NCI-H510A (cell line): ENCODE measurements around the gene IFTAP.

ENCODE experiments used
- DNase-seq: peaks from one replicate; lab custom pipeline; 2025; lab: John Stamatoyannopoulos, UW

Gene IFTAP

DNA sequence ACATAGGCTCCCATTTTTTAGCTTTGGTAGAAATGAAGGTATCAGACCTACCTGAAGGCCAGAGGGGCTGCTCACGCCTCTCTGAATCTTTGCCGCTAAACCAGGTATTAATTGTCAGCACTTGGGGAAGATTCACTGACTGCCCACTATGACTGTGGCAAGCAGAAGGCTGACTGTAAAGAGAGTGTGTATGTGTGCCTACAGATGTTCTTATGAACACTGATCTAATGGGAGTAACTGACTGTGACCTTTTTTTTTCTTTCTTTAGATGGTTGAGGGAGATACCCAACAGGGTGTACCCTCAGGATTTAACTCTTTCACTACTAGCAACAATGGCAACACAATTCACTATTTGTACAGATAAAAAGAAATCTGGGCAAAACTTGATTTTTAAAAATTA is 3.7 kb downstream of the IFTAP start, which contains the start of gene RAG2:
TSS of gene RAG2 (minus strand) at position 186 of the 400 bp plus-strand sequence. CDS start 4,068 bp downstream, outside the sequence.
- DNase-seq: no peak

DNA sequence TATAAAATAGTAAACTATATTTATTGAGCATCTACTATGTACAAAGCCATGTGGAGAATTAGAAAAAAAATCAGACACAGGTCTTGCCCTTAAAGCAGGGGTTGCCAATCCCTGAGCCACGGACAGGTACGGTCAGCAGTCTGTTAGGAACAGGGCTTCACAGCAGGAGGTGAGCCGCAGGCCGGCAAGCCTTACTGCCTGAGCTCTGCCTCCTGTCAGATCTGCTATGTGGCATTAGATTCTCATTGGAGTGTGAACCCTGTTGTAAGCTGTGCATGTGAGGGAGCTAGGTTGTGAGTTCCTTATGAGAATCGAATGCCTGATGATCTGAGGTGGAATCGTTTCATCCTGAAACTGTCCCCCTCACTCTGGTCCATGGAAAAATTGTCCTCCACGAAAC is 5.9 kb downstream of the IFTAP start:
- no peak for DNase-seq

DNA sequence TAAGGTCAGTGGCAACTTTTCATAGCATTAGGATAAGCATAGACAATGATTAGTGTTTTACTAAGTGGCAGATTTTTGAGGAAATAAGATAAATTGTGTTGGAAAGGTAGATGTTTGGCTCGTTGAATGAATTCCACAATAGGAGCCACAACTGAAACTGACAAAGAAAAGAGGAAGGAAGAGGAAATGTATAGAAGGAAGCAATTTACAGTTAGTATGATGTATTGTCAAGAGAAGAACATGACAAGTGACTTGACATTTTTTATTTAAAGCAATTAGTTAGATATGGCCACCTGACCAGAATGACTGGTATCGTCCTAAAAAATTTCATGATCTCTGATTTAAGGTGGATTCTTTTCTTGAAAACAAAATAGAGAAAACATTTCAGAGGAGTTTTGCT is 6.9 kb downstream of the IFTAP start:
- DNase-seq: no peak

DNA sequence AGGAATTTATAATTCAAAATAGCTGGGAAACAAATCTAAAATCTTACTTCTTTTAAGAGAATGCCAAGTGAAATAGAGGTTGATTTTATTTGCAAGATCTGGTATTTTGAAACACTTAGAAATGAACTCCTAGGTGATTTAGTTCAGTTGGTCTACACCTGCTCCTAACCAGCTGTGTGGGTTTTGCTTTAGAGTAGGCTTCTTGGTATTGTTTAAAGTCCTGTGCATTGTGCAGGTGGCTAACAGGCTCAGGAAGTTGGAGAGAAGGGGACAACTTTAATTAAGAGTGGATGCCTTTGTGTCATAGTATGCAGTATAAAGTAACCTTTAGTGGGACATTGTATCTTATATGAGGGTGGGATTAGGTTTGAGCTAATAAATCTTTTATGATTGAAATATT is 7.8 kb downstream of the IFTAP start:
- DNase-seq: no peak

DNA sequence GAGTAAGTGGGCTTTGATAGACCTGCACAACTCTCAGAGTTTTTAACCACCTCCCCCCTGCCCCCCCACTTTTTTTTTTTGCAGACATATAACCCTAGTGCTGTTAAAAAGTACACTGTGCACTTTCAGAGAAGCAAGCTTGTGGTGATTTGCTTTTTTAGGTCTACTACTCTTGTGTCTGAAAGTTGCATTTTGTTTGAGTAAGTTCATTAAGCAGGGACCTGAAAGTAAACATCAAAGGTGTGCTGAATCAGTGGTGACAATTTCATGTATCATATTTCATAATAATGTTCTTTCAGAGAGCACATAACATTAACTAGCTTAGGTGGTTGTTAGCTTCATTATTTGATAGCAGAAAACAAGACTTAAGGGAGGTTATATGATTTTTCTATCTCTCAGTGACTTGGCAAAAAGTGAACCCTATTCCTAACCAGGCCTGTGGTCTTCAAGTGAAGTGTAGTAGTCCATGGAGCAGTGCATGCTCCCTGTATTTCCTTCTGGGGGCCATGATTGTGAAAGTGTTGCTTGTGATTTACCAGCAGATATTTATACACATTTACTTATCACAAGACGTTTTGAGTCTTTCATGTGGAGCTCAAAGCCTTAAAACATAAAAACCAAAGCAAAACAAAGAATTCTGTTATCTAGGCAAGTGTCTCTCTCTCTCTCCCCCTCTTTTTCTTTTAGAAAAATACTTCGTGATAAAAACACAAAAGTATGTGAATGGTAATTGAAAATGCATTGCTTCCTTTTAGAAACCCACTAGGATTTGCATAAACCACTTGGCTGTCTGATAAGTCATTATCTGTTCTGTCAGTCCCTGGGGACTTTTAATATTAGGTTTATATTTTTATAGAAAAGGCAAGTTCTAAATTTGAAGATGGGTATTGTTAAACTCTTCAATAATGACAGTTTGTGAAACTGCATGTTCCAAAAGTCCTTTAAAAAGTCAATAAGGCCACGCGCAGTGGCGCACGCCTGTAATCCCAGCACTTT is 11.2 kb downstream of the IFTAP start:
- DNase-seq: no peak

DNA sequence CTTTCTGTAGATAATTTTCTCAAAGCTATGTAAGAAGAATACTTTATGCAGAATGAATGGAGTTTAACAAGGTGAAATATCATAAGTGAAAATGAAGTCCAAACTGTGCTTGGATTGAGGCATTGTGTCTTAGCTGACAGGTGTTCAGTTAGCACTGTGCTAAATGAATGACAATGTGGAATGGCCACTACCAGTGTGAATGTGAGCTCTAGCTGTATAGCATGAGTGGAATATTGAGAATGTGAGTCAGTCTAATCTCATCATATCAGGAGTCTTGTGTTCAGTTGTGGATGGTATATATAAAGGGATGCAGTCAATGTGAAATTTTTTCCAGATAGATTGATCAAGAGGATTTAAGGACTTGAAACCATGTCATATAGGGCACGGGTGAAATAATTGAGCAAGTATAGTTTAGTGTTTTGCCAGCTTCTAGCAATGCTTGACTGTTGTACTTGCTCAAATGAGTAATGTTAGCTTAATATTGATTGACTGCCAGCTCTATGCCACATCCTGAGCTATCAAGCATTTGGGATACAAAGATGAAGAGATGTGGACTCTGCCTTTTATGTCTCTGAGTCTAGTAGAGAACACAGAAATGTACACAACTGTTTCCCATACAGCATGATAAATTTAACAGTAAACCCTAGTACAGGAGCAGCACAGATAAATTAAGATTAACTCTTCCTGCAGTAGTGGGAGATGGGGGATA is 14.3 kb downstream of the IFTAP start:
- no peak for DNase-seq

DNA sequence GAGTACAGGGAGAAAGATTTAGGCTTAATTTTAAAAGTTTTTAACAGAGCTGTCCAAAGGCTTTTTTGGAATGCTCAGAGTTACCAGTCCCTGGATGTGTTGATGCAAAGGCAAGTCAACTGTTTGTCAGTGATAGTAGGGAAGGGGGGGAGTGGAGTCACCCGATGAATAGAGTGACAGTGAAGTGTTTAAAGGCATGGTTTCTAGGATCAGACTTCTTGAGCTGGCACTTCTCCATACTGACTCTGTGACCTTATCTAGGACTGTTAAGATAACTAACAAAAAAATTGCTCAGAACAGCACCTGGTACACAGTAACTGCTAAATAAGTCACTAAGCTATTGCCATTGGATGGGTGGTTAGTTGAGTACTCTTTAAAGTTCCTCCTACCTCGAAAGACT is 15.1 kb downstream of the IFTAP start:
- DNase-seq: no peak

DNA sequence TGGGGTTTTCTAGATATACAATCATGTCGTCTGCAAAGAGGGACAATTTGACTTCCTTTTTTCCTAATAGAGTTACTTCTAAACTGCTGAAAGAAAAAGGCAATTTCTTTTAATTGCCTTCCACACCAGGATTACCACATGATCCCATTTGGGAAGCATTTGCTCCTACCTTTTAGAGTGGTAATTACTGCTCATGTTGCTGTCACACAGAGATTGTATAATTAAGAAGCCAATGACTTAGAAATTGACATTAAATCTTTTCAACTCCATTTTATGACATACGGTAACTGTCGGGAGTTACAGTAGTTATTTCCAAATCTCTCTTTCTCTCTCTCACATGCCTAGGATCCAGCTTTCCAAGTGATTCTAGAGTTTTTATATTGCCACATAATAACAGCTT is 21.5 kb downstream of the IFTAP start:
- DNase-seq: no peak

DNA sequence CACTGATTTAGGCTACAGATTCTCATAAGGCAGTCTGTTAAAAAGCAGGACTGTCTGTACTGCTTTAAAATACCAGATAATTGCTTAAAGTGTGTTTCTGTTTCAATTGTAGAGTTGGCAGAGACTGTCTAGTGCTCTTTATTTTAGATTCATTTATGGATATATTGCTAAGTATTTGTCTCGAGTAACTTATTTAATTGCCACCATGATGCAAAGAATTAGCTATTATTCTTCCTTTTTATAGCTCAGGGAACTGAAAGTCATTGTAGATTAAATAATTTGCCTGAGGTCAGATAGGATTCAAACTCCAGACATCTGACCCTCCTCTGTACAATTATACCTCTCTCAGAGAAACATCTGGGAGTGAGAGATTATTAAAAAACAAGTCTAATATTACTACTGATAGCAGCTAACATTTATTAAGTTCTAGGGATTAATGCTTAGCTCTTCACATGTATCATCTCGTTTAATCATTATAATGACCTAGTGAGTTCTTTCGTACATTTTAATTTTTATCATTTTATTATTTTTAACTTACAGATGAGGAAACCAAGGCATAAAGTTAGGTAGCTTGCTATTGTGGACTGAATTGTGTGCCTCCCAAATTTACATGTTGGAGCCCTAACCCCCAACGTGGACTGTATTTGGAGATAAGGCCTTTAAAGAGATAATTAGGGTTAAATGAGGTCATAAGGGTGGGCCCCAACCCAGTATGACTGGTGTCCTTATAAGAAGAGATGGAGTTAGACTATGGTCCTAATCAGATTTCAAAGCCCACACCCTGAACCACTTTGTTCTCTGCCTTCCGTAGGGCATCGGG is 23.5 kb downstream of the IFTAP start:
- DNase-seq: no peak

DNA sequence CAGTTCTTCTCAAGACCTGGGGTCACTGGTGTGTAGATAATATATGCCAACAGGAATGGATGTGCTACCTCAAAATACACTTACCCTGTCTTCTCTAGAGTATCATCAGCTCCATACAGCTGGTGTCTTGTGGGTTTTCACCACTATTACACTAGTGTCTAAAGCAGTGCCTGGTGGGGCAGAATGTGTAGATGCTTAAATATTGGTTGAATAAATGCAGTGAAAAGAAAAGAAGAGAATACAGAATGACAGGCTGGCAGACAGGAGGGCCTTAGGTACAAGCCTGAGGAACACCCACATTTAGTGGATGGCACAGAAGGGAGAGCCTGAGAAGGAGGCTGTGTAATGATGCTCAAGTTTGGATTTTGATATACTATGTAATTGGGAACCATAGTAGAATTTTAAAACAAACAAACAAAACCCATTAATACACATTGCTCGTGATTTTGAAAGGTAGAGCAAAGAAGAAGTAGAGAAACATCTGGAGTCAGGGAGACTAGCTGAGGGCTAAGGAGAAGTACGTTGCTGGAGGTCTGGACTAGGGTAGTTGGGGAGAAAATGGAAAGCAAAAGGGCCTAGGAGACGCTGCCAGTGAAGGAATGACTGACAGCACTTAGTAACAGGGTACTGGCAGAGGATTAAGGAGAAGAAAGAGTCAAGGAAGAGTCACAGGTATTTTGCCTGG is 24.2 kb downstream of the IFTAP start:
- no peak for DNase-seq

DNA sequence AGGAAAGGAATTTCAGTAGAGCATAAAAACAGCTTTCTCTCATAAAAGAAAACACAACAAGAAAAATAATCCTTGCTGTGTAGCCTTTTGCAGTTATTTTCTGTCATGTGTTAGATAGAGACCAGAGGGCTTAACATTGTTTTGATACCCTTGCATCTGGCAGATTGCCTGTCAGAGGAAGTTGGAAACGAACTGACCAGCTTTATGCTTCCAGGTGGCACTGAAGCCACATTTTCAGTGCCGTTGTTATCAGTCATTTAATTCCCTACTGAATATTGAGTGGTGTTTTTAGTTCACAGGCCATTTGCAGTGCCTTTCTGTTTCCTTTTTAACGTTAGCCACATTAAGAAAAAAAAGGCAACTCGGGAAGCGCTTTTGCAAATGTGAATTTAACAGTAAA is 25.2 kb downstream of the IFTAP start:
- no peak for DNase-seq

DNA sequence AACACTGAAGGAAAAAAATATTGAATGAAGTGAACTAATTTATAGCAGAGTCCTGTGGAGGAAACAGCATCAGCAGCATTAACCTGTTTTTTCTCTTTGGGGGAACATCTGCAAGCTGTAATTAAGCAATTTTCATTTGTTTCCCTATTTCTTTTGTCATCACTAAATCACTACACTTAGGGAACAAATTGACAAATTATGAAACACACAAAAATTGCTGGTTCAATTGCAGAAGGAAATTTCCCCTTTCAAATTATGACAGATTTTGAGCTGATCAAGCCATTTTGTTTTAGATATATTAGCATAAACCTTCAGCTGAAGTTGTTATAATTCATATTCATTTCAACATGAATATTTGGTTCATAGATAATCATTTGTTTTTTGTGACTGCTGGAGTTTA is 25.9 kb downstream of the IFTAP start:
- no peak for DNase-seq

DNA sequence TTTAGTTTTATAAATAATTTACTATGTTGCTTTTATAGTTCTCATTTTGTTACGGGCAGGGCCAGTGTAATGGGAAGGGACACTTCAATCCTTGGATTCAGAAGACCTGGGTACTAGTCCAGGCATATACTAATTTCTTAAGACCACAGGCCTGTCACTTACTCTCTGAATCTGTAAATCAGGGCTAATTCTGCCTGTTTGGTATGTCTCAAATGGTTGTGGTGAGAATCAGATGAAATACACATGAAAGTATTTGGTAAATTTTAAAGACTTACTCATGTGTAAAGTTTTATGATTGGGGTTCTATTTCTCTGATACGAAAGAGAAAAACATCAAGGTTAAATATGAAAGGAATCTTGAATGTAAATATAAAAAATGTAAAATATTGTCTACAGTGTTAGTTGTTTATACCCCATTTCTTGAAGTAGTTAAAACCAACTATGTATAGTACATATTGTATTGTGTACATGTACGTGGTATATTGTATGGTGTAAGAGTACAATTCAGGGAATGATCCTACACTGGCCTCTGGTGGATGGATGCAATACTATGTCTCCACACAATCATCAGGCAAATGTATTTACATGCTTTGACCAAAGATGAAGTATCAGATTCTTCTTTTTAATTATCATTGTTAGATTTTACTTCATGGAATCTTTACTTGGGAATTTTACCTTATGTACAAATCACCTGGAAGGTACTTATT is 28.3 kb downstream of the IFTAP start:
- DNase-seq: no peak

DNA sequence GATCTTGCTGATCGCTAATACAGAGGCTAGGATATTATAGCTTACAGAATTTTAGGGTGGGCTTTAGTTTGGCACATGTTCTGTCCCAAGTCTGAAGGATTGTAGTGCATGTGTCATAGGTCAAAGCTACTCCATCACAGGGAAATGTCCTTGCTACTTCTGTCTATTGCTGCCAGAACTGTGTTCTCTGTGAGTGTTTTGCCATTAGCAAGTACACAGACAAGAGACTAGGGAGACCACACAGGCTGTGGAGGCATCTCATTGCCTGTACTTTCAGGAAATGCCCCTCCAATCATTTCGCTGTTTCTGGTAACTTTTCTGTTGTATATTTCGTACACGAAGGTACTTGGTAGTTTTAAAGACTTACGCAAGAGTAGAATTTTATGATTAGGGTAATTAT is 29.2 kb downstream of the IFTAP start:
- no peak for DNase-seq

DNA sequence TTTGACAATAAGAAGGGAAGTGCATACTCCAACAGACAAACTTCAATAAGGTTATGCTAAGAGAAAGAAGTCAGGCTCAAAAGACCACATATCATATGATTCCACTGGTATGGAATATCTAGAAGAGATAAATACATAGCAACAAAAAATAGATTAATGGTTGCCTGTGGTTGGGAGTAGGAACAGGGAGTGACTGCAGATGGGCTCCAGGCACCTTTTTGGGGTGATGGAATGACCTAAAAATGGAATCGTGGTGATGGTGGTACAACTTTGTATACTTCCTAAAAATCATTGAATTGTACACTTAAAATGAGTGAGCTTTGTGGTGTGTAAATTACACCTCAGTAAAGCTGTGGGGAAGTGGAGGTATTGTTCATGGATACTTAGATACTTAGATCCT is 32.7 kb downstream of the IFTAP start:
- DNase-seq: no peak

DNA sequence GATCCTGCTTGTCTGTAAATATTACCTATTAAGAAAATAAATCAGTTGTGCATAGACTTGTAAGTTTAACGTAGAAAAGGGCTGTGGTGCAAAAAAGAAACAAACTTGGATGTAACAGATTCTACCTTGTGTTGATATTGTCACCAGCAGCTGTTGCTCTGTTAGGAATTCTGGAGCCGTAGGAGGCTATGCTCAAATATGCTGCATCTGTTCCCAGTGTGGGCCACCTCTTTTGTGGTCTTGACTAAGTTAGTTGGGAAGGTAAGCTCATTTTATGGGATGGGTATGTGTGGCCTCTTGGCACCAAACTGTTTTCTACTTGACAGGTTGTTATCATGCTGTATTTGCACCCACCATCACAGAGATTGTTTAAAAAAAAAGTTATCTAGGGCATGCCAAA is 33.2 kb downstream of the IFTAP start:
- no peak for DNase-seq

DNA sequence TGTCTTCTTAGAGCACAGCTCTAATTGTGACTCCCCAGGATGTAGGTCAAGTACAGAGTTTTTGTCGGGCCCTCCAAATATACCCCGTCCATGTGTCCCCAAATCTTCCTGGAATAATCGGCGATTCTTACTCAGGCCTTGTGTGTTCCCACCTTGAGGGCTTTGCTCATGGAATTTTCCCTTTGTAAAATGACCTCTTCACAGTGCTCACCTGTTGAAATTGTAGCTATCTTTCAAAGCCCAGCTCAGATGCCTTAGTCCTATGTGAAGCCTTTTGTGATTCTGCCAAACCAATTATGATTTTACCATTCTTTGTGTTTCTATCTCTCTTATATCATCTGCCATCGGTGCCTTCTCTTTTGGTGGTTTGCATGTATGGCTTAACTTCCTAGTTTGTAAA is 33.8 kb downstream of the IFTAP start:
- DNase-seq: no peak

DNA sequence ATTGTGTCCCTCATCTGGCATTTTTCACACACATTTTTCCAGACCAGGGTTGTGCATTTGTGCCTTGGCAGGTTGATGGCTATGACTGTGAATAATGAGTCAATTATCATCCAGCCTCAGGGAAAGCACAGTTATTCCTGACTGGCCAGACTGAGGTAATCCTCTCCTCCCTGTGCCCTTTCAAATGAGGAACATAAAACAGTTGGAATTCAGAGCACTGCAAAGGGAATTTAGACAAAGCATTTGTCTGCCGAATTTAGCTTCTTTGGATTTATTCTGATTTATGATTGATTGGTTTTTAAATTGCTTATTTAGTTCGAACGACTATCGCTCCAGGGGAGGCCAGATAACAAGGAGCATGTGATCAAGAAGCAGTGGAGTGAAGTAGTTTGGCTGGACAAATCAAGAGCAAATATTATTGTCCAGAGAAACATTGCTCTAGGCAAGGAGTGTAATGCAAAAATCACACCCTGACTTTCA is 34.5 kb downstream of the IFTAP start:
- DNase-seq: no peak

DNA sequence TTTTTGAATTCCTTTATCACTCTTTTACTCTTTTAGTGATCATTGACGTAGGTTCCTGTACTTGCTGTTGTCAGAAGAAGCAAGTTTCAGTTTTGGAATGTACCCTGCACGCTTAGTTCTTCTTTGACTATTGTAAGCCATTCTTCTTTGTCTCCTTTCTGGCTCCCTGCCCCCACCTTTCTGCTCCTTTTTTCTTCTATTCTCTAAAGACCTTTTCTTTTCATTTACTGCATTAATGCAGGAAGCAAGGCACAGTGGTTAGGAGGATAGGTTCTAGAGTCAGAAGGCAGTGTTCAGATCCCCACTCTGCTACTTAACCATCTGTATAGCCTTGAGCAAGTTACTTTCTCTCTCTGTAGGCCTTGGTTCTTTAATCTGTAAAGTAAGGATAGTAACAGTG is 37.5 kb downstream of the IFTAP start:
- DNase-seq: no peak

DNA sequence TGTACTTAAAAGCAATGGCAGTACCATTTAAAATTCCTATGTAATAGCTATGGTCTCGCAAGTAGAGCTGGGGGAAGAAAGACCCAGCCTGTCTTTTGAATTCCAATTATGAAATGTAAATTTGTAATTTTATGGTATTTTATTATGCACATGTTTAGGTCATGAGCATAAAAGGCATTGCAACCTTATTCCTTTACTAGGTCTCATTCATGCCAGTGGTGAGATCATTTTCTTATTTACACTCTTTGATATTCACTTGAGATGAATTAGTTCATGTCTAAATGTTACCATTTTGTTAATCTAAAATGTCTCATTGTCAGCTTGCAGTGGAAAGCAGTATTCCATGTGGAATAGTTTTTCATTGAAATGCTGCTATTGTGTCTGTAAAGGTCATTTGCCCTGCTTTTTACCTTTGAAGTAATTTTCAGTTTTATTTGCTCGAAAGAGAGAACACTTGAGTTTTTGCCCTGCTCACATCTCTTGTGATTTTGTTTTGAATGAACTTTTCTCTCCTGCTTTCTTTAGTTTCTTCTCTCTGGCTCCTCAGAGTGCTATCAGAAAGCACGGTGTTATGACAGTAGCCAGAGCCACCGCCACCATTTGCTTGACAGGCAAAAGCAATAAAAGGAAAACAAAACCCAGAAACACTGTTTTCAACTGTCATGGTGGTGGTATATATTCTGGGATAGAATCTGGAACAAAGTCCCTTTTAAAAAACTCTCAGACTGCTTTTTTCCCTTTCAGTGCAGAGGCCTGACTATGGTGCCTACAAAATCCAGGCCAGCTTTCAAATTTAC is 41.0 kb downstream of the IFTAP start:
- DNase-seq: no peak
